ENCODE measurements around the gene MT1E.
"Not testable (repeated sequence)": the region's sequence is repeated elsewhere in the genome, so short reads cannot be mapped to it uniquely, and the experiment has no call there.

Gene MT1E

DNA sequence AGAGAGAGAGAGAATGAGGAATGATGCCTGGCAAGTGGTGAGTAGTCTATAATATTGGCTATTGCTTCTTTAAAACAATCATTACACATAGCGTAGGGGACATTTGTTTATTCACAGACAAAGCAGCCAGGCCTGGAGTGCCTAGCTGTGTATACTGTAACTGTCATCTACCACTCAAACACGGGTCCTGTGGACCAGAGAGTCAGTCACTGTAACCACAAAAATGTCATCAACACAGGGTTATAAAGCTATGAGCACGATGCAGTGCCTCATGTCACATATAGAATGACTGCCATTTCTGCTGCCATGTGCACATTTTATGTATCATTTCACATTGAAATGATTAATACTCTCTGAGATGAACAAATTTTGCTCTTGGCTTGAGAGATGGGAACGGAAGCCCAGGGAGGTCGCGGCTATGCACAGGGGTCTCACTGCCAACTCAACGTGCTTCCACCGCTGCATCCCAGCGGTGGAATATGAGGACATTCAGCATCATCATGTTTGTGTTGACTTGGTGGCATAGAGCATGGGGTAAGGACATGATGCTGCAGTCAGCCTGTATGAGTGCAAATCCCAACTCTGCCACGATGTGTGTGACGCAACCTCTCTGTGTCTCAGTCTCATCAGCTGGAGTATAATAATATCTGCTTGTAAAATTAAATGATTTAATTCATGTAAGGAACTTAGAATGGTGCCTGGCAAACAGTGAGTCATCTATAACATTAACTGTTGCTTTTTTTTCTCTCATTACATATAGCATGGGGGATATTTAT, 47.4 kb downstream of the MT1E start:
- no peak for DNase-seq

DNA sequence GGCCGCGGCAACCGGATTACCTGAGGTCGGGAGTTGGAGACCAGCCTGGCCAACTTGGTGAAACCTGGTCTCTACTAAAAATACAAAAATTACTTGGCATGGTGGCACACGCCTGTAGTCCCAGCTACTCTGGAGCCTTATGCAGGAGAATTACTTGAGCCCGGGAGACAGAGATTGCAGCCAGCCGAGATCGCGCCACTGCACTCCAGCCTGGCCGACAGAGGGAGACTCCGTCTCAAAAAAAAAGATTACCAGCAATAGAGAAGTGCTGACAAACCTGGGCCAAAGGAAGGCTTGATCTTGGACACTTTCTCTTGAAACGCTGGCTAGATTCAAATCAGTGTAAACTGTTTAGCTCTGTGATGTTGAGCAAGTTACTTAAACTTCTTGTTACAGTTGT, 48.3 kb downstream of the MT1E start:
- DNase-seq, result peak in 1 of 2 experiments; percentile 15

DNA sequence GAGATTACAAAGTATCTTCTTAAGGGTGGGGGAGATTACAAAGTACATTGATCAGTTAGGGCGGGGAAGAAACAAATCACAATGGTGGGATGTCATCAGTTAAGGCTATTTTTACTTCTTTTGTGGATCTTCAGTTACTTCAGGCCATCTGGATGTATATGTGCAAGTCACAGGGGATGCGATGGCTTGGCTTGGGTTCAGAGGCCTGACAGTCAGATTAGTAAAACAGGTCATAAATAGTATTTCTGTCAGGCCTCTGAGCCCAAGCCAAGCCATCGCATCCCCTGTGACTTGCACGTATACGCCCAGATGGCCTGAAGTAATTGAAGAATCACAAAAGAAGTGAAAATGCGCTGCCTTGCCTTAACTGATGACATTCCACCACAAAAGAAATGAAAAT, 49.0 kb downstream of the MT1E start:
- not testable (repeated sequence) for DNase-seq

DNA sequence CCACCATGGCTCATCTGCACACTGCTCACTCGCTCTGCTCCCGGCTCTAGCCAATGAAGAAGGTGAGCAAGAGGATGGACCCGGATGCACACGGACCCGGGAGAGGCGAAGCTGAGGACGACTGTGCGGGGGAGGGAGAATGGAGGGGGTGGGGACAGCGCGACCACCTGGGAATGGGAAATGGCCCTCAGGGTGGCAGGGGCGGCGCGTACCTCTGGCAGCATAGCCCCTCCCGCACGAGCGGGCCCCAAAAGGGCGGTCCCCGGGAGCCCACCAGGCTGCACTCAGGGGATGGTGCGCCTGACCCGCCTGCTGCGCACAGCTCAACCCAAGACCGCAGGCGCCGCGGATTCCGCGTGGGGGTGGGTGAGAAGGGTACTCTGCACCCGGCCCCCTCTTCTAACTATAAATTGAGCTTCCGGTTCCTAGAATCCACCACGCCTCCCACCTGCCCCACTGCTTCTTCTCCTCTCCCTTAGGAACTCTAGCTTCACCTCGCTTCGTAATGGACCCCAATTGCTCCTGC, 50.2 kb downstream of the MT1E start:
- DNase-seq, result no peak
